Stimulated activated memory B cell treated with anti-CD40 and anti-IgM and Interleukin-4, amounts not matched to agents 10 μg/mL and 1 μg/mL and 100 μg/mL, for 72 hours (primary cell): ENCODE data around the gene BRAT1.
"Not testable (repeated sequence)": the region's sequence is repeated elsewhere in the genome, so short reads cannot be mapped to it uniquely, and the experiment has no call there.

Source experiments
- ATAC-seq: fragments of 150-1000 bp; cut with Tn5 transposase; 2 replicates; pipeline ENCODE4 v1.10.0; 2021
- H3K27ac Mint-ChIP-seq: one replicate; pipeline ENCODE4 v1.8.0; 2022; ENCODE audit warnings: mild to moderate bottlenecking, mixed read lengths
- H3K27me3 Mint-ChIP-seq: one replicate; pipeline ENCODE4 v1.8.0; 2022; ENCODE audit warnings: mixed read lengths
- H3K36me3 Mint-ChIP-seq: one replicate; pipeline ENCODE4 v1.8.0; 2022; ENCODE audit warnings: mixed read lengths
- H3K4me1 Mint-ChIP-seq: one replicate; pipeline ENCODE4 v1.8.0; 2022; ENCODE audit warnings: mixed read lengths
- H3K4me3 Mint-ChIP-seq: one replicate; pipeline ENCODE4 v1.8.0; 2022; ENCODE audit warnings: mild to moderate bottlenecking, moderate library complexity, mixed read lengths
- H3K9me3 Mint-ChIP-seq: one replicate; pipeline ENCODE4 v1.8.0; 2022; ENCODE audit warnings: mixed read lengths

Gene BRAT1

GRCh38 chr7:2572101-2572842, 16.9 kb upstream of the BRAT1 start:
- ATAC-seq: no peak
- Mint-ChIP-seq H3K27ac (no peak overlapping the region), H3K9me3 (no peaks in the 10 kb centered on the region), H3K27me3 (no peaks in the 10 kb centered on the region), H3K4me1 (peaks cover 14% of the 10 kb centered on the region), H3K4me3 (no peak overlapping the region), H3K36me3 (peaks cover 29% of the 10 kb centered on the region)

- no peaks in the 10 kb centered on the region for H3K27me3 Mint-ChIP-seq
- no peaks in the 10 kb centered on the region for H3K9me3 Mint-ChIP-seq
- ATAC-seq: no peak
- no peak overlapping the region for H3K4me3 Mint-ChIP-seq
- no peak overlapping the region for H3K27ac Mint-ChIP-seq
- H3K4me1 Mint-ChIP-seq: peaks cover 21% of the 10 kb centered on the region
- H3K36me3 Mint-ChIP-seq: peaks cover 29% of the 10 kb centered on the region
Observed at GRCh38 chr7:2571409-2571808, 16.1 kb upstream of the BRAT1 start.

- Mint-ChIP-seq H3K36me3 (peaks cover 23% of the 10 kb centered on the region), H3K4me1 (peaks cover 21% of the 10 kb centered on the region), H3K9me3 (no peaks in the 10 kb centered on the region), H3K4me3 (no peak overlapping the region), H3K27ac (no peak overlapping the region), H3K27me3 (no peaks in the 10 kb centered on the region)
- ATAC-seq: no peak
Observed at GRCh38 chr7:2570021-2570420, 14.7 kb upstream of the BRAT1 start.

- ATAC-seq: no peak
- no peaks in the 10 kb centered on the region for H3K9me3 Mint-ChIP-seq
- no peak overlapping the region for H3K4me3 Mint-ChIP-seq
- H3K4me1 Mint-ChIP-seq: peaks cover 21% of the 10 kb centered on the region
- H3K36me3 Mint-ChIP-seq: peaks cover 17% of the 10 kb centered on the region
- no peak overlapping the region for H3K27ac Mint-ChIP-seq
- no peaks in the 10 kb centered on the region for H3K27me3 Mint-ChIP-seq
Observed at GRCh38 chr7:2569421-2569820, 14.1 kb upstream of the BRAT1 start.

GRCh38 chr7:2568521-2569223, 13.3 kb upstream of the BRAT1 start:
- Mint-ChIP-seq H3K9me3 (no peaks in the 10 kb centered on the region), H3K36me3 (peaks cover 11% of the 10 kb centered on the region), H3K4me3 (no peak overlapping the region), H3K4me1 (peaks cover 21% of the 10 kb centered on the region), H3K27ac (no peak overlapping the region), H3K27me3 (no peaks in the 10 kb centered on the region)
- no peak for ATAC-seq

GRCh38 chr7:2567679-2568278, 12.5 kb upstream of the BRAT1 start:
- peak overlapping the region; percentile 46 for H3K4me3 Mint-ChIP-seq
- no peaks in the 10 kb centered on the region for H3K27me3 Mint-ChIP-seq
- peaks cover 4% of the 10 kb centered on the region for H3K36me3 Mint-ChIP-seq
- peak overlapping the region; percentile 58 for H3K27ac Mint-ChIP-seq
- H3K9me3 Mint-ChIP-seq: no peaks in the 10 kb centered on the region
- peak; percentile 44 for ATAC-seq
- peaks cover 25% of the 10 kb centered on the region for H3K4me1 Mint-ChIP-seq

- peaks cover 26% of the 10 kb centered on the region for H3K4me1 Mint-ChIP-seq
- H3K27me3 Mint-ChIP-seq: no peaks in the 10 kb centered on the region
- H3K9me3 Mint-ChIP-seq: no peaks in the 10 kb centered on the region
- H3K4me3 Mint-ChIP-seq: peak overlapping the region; percentile 50
- peak overlapping the region; percentile 58 for H3K27ac Mint-ChIP-seq
- peaks cover 3% of the 10 kb centered on the region for H3K36me3 Mint-ChIP-seq
- ATAC-seq: peak; percentile 95
Observed at GRCh38 chr7:2566890-2567678, 11.8 kb upstream of the BRAT1 start.

GRCh38 chr7:2566348-2566889, 11.1 kb upstream of the BRAT1 start:
- H3K27ac Mint-ChIP-seq: peak overlapping the region; percentile 58
- H3K4me1 Mint-ChIP-seq: peaks cover 31% of the 10 kb centered on the region
- H3K9me3 Mint-ChIP-seq: no peaks in the 10 kb centered on the region
- no peak for ATAC-seq
- no peaks in the 10 kb centered on the region for H3K36me3 Mint-ChIP-seq
- peak overlapping the region; percentile 50 for H3K4me3 Mint-ChIP-seq
- no peaks in the 10 kb centered on the region for H3K27me3 Mint-ChIP-seq

- Mint-ChIP-seq H3K36me3 (no peaks in the 10 kb centered on the region), H3K4me1 (peaks cover 34% of the 10 kb centered on the region), H3K27ac (no peak overlapping the region), H3K4me3 (no peak overlapping the region), H3K9me3 (no peaks in the 10 kb centered on the region), H3K27me3 (no peaks in the 10 kb centered on the region)
- no peak for ATAC-seq
Observed at GRCh38 chr7:2564970-2565540, 9.7 kb upstream of the BRAT1 start.

GRCh38 chr7:2563955-2564354, 8.6 kb upstream of the BRAT1 start:
- not testable (repeated sequence) for H3K9me3 Mint-ChIP-seq, H3K36me3 Mint-ChIP-seq, H3K4me3 Mint-ChIP-seq, H3K27ac Mint-ChIP-seq, ATAC-seq, H3K27me3 Mint-ChIP-seq
- H3K4me1 Mint-ChIP-seq: peaks cover 42% of the 10 kb centered on the region

GRCh38 chr7:2559283-2559950, 4.1 kb upstream of the BRAT1 start:
- no peak for ATAC-seq

GRCh38 chr7:2558629-2559282, 3.4 kb upstream of the BRAT1 start, which contains the start of gene IQCE:
Gene IQCE, plus strand, starts transcription at chr7:2558979. Its CDS starts 203 bp downstream, at chr7:2559182.
- H3K4me3 Mint-ChIP-seq: peak within 1 kb of the TSS; percentile 81
- peaks cover 32% of the 10 kb centered on the region for H3K4me1 Mint-ChIP-seq
- H3K36me3 Mint-ChIP-seq: no peaks in the 10 kb centered on the region
- H3K9me3 Mint-ChIP-seq: no peaks in the 10 kb centered on the region
- H3K27ac Mint-ChIP-seq: no peak within 1 kb of the TSS
- ATAC-seq: peak; percentile 73
- H3K27me3 Mint-ChIP-seq: no peaks in the 10 kb centered on the region

More at GRCh38 chr7:2559283-2559950, 4.1 kb upstream of the BRAT1 start:
- no peaks in the 10 kb centered on the region for H3K9me3 Mint-ChIP-seq
- peaks cover 25% of the 10 kb centered on the region for H3K4me1 Mint-ChIP-seq
- H3K36me3 Mint-ChIP-seq: no peaks in the 10 kb centered on the region
- no peak overlapping the region for H3K27ac Mint-ChIP-seq
- peak overlapping the region; percentile 81 for H3K4me3 Mint-ChIP-seq
- H3K27me3 Mint-ChIP-seq: no peaks in the 10 kb centered on the region

- H3K9me3 Mint-ChIP-seq: no peaks in the 10 kb centered on the region
- peak overlapping the region; percentile 95 for H3K27ac Mint-ChIP-seq
- peaks cover 15% of the 10 kb centered on the region for H3K36me3 Mint-ChIP-seq
- no peak for ATAC-seq
- H3K4me1 Mint-ChIP-seq: peaks cover 31% of the 10 kb centered on the region
- peak overlapping the region; percentile 88 for H3K4me3 Mint-ChIP-seq
- H3K27me3 Mint-ChIP-seq: no peaks in the 10 kb centered on the region
Observed at GRCh38 chr7:2554661-2555111, 638 bp downstream of the BRAT1 start.
